HG03039 (cell line): ENCODE results near the gene SPOCK2.
"Not testable (repeated sequence)": the region's sequence is repeated elsewhere in the genome, so short reads cannot be mapped to it uniquely, and the experiment has no call there.

ENCODE experiments used
- ATAC-seq: cut with Tn5 transposase; IDR thresholded peaks from one replicate; pipeline ENCODE4 v1.9.1; 2021; ENCODE audit warnings: mild to moderate bottlenecking, moderate library complexity; ENCODE audit not compliant: unreplicated experiment

The SPOCK2 gene, protein sequence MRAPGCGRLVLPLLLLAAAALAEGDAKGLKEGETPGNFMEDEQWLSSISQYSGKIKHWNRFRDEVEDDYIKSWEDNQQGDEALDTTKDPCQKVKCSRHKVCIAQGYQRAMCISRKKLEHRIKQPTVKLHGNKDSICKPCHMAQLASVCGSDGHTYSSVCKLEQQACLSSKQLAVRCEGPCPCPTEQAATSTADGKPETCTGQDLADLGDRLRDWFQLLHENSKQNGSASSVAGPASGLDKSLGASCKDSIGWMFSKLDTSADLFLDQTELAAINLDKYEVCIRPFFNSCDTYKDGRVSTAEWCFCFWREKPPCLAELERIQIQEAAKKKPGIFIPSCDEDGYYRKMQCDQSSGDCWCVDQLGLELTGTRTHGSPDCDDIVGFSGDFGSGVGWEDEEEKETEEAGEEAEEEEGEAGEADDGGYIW

DNA sequence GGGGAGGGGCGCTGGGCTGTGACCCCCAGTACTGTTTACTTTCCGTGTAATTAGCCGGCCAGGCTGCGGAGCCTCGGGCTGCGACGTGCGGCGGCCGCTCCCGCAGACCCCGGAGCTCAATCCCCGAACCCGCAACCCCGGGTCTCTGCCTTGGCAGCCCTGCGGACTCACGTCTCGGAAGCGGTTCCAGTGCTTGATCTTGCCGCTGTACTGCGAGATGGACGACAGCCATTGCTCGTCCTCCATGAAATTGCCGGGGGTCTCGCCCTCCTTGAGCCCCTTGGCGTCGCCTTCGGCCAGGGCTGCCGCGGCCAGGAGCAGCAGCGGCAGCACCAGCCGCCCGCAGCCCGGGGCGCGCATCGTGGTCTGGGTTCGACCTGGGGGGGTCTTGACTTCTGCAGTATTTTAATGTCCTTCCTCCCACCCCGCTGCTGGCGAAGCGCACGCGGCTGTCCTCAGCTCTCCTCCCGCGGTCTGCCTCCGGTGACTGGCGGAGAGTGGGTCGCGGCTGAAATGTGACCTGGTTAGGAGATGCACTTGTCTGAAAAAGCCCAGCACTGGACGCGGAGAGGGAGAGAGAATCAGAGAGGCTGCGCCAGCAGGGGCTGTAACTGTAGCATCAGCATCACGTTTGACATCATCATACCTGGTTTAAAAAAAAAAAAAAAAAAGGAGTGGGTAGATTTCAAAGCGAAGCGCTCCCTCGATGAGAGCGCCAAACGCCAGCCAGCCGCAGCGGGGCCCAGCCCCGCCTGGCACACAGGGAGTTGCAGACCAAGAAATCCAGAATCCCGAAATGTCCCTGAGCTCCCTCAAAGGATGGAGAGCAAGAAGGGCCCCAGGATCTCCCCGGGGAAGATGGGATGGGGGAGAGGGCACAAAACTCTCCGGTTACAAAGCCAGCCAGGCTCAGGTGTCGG is at the start of gene SPOCK2:
Gene SPOCK2, minus strand, starts transcription at position 583 of the 920 bp plus-strand sequence. Its CDS starts 223 bp downstream, at position 360.
- no peak for ATAC-seq

DNA sequence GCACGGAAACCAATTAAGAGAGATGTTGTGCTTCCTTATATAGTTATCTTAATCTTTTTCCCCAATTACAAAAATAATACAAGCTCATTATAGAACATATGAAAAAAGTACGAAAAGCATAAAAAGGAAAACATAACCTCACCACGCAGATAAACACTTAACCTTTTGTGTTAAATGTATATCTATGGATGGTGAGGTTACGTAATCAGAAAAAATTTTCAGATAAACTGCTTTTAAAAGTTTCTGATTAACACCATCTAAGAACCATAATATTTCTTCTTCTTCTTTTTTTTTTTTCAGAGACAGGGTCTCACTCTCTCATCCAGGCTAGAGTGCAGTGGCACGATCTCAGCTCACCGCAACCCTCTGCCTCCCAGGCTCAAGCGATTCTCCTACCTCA is 49.2 kb upstream of the SPOCK2 start:
- ATAC-seq: no peak

DNA sequence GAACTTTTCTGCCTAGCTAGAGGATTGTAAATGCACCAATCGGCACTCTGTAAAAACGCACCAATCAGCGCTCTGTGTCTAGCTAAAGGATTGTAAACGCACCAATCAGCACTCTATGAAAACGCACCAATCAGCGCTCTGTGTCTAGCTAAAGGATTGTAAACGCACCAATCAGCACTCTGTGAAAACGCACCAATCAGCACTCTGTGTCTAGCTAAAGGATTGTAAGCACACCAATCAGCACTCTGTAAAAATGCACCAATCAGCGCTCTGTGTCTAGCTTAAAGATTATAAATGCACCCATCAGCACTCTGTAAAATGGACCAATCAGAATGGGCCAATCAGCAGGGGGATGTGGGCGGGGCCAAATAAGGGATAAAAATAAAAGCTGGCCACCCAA is 47.9 kb upstream of the SPOCK2 start:
- ATAC-seq: not testable (repeated sequence)

DNA sequence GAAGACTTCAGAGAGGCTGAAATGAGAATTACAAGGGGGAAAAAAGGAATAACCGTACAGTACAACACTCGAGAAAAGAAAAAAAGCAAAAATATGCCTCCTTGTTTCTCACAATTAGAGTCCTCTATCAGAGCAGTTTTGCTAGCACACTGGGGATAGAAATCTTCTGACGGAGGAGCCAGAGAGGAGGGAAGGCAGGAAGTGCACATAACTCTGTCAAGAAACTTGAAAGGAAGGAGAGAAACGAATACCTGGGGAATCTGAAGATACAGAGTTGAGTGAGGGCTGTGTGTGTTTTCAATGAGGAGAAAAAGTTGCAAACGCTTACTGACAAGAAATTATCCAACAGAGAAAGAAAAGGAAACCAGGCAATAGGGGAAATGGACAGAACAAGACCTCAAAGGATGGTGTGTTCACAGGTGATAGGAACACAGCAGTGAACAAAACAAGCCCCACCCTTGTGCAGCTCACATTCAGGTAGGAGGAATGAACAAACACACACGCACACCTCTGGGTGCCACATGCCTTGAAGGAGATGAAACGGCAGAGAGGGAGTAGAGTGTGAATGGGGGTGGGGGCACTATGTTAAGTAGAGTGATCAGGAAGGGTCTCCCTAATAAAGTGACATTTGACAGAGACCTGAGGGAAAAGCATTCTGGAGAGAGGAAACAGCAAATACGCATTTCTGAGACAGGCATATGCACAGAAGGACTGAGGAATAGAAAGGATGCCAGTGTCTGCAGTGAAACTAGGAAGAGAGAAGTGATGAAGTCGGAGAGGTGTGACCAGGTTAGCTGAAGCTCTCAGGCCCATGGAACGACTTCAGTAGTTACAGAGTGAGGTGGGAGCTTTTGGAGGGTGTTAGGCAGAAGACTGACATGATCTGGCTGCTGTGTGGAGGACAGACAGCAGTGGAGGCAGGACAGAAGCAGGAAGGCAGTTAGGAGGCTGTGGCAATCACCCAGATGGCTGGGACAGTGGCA is 46.7 kb upstream of the SPOCK2 start:
- ATAC-seq: no peak

DNA sequence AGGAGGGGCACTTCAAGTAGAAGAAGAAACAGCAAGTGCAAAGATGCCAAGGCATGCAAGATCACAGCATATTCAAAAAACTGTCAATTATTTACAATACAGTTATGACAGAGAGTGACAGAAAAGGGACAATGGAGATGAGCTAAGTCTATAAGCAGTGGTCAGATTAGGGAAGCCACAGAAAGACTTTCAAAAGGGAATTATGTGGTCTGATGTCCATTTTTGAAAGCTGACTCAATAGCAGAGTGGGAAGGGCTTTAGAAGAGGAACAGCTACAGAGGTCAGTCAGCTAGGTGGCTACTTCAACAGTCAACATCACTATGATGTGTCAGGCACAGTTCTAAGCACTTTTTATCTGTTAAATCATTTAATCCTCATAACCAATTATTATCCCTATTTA is 45.2 kb upstream of the SPOCK2 start:
- peak; percentile 70 for ATAC-seq

DNA sequence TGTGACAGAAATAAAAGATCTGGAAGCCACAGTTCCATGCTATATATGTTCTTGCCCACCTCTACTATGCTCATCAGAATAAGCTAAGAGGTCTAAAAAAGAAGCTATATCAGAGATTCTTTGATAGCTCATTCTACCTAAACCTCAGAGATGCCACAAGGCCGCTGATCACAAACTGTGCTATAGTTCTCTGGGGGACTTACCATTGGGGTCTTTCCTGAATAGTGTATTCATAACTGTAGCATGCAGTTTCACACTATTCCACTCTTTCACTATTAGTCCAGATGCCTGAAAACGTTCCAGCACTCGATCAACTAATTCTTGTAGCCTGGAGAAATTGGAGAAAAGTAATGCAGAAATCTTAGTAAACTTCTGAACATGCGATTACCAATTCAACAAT is 44.5 kb upstream of the SPOCK2 start:
- no peak for ATAC-seq

DNA sequence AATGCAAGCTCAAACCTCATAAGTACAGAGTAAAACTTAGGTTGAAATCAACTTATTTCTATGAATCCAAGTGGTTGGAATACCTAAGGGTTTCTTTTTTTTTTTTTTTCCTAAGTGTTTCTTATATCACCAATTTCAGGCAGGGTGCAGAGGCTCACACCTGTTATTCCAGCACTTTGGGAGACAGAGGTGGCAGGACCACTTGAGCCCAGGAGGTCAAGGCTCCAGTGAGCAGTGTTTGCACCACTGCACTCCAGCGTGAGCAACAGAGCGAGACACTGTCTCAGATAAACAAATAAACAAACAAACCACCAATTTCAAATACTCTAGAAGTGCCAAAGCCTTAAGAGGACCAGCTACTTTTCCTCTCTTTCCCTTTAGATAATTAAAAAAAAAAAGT is 39.2 kb upstream of the SPOCK2 start:
- ATAC-seq: no peak

DNA sequence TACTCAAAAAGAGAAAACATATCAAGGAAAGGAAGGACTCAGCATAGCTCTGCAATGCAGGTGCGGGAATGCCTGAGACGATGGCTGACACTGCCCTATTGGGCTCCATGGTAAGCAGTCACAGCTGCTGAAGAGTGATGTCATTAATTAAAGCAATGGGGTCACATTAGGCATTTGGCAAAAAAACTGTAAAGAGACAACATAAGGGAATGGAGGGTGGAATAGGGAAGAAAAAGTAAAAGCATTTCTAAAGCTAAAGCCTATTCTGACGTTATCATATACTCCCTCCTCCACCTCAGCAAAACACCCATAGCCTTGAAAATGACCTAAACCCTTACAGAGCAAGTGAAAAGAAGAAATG is 38.5 kb upstream of the SPOCK2 start:
- ATAC-seq: no peak

DNA sequence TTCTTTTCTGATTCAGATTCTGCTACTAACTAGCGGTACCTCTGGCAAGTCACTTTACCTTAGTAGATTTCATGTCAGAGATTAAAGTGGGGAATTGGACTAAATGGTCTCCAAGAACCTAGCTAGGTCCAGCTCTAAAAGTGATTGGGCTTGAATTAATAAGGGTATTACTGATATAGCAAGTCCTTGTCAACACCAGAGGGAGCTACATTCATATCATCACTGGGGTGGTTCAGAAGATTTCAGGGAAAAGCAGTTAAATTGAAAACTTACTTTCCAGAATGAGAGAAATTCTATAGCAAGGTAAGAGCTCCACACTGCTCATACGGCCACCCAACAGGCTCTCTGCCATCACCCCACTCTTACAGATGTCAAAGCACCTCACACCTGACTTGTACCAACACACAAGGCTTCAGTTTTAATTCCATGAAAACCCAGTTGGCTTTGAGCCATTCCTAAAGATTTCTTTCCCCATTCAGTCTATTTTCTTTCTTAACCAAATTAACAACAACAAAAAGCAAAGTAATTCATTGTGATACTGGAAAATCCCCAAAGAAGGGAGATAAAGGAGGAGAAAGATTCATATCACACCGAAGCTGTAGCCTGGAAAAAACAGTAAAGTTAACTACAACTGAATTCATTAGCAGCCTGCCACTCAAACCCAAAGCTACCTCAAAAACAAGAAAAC is 38.0 kb upstream of the SPOCK2 start:
- ATAC-seq: no peak

DNA sequence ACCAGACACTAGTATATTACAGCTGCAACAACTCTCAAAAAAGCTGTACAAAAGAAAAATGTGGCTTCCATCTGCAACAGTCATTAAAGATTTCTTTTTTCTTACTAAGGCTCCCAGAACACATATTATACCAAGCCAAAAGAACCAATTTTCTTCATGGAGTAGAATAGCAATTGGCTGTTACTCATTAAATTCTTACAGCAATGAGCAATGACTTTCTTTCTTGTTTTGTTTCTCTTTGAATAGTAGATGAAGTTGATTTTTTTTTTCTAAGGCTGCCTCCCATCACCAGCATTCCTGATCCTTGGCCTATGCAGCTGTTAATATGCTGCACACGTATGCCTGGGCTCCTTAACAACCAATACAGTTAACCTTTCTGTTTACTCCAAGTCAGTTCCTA is 36.6 kb upstream of the SPOCK2 start:
- ATAC-seq: no peak

DNA sequence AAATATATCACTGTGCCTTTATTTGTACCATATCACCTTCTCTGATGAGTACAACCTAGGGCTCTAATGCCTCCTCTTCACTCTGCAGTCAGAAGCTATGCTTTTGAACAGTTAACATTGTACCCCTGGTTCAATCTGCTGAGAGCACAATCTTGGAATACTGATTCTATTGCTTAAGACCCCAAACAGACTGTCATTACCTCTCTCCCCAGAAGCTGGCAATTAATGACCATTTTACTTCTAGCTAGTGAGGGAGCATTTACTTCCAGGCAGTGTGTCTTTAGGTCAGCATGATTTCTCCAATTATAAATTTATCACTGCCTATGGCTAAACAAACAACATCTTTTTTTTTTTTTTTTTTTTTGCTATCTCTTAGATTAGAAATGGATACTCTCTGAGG is 36.0 kb upstream of the SPOCK2 start:
- no peak for ATAC-seq

DNA sequence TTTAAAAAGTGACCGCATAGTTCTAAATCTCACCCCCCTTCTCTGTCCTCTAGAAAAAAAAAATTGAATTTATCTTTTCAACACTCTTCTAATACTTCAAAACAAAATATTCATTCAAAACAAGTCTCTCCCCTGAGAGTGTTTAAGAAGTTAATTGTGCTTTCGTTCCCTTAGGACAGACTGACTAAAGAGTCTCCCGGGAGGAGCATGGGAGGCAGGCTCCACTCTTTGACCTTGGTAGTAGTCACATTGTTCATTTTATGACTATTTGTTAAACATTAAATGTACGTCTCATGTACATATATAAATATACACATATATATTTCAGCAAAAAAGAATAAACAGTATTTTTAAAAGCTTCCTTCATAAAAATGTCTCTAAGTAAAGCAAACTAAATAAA is 35.3 kb upstream of the SPOCK2 start:
- no peak for ATAC-seq

DNA sequence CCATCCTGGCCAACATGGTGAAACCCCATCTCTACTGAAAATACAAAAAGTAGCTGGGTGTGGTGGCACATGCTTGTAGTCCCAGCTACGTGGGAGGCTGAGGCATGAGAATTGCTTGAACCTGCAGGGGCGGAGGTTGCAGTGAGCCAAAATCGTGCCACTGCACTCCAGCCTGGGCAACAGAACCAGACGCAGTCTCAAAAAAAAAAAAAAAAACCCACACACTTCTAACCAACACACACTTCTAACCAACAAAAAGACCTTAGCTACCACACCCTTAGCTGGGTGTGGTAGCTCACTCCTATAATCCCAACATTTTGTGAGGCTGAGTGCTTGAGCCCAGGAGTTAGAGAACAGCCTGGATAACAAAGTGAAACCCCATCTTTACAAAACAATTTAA is 33.9 kb upstream of the SPOCK2 start:
- no peak for ATAC-seq

DNA sequence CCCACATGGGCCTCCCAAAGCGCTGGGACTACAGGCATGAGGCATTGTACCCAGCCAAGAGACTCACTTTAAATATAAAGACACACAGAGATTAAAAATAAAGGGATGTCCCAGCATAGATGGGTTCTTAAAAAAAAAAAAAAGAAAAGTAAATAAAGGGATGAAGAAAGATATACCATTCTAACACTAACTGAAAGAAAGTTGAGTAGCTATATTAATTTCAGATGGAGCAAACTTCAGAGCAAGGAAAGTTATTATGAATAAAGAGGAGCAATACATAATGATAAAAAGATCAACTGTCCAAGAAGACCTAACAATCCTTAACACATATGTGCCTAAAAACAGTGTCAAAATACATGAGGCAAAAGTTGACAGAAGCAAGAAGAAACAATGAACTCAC is 33.0 kb upstream of the SPOCK2 start:
- no peak for ATAC-seq

DNA sequence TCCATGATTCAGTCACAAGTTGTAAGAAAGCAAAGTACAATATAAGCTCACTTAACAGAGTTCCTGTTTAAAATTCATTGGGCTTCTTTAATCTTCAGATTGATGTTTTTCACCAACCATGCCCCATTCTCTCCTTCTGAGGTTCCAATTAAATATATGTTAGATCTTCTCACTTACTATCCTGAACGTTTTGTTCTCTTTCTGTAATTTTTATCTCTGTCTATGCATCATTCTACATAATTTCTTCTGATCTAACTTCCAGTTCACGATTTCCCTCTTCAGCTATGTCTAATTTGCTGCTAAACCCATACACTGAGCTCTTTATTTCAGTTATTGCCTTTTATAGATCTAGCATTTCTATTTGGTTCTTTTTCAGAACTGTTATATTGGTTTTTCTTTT is 28.0 kb upstream of the SPOCK2 start:
- no peak for ATAC-seq

DNA sequence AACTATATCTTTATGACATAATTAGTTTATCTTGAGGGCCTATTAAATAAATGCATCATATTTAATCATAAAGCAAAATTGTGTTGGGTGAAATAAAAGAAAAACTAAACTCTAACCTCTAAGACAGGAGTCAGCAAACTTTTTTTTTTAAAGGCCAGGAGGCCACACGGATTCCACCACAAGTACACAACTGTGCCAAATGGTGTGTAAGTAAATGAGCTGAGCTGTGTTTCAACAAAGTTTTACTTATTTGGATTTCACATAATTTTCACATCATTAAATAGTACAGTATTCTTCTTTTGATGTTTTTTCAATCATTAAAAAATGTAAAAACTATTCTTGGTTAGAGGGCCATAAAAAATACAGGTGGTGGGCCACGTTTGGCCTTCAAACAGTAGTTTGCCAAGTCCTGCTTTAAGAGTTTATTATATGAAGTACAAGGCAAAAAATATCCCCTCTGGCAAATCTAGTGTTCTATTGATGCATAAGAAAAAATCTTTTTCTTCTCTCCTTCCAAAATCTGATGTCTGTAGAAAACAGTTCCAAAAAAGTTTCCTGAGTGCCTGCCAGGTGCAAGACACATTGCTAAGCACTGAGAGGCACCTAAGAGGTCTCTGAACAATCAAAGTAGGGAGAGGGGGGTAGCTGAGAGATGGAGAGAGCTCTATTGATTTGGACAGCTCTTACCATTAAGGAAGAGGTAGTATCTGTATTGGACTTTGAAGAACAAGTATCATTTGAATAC is 26.5 kb upstream of the SPOCK2 start:
- no peak for ATAC-seq

DNA sequence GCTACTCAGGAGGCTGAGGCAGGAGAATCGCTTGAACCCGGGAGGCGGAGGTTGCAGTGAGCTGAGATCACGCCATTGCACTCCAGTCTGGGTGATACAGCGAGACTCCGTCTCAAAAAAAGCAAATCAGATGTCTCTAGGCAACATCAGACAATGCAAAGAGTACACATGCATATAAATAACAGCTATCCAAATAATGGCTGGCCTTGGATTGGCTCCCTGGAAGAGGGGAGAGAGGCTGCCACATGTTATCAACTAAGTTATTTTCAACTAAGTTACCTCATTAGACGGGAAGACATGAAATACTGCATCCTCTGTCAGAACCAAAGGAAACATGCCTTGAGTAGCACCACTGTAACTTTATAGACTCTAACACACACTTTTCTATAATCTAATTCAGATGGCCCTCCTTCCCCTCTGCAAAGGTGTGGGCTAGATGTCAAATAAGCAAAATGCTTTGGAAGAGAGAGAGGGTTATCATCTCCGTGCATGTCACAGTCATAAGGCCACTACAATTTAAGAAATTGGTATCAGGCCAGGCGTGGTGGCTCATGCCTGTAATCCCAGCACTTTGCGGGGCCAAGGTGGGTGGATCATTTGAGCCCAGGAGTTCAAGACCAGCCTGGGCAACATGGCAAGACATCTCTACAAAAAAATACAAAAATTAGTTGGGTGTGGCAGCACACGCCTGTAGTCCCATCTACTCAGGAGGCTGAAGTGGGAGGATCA is 22.5 kb upstream of the SPOCK2 start:
- no peak for ATAC-seq

DNA sequence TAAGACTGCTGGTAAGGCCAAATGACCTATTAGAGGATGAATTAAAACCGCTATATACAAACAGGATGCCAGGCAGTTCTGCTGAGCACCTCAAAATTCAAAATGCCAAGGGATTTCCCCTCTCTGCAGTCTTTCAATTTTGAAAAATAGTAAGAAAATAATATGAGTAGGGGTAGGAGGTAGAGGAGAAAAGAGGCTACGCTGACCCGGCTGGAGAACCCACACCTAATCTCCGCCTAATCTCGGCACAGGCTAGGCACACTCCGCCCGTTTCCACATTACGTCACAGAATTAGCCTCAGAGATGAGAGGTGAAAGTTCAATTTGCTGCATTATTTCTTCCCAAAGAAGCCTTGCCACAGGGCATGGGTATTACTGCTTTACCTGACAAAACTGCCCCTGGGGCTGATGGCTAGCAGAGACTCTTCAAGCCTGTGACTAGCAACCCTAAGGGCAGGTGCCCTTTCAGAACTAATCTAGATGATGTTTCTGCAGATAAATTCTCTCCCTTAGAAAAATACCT is 21.3 kb upstream of the SPOCK2 start:
- no peak for ATAC-seq
